SJCRH30 (cell line): ENCODE measurements around the gene CDCP1. TPM values are rescaled to one million over a fixed set of nuclear protein-coding genes. Genes with fewer than 3 reads are reported as not detected.

Source experiments
- DNase-seq, 2 experiments: peaks; one replicate each; pipeline ENCODE4 v3.0.0-alpha.2; 2015 to 2020
- H3K27ac ChIP-seq: fragments of 250-450 bp; sonication (Bioruptor Pico); 2 replicates; pipeline ENCODE4 v1.5.1; 2020; ENCODE audit warnings: mild to moderate bottlenecking, moderate library complexity
- H3K27me3 ChIP-seq: fragments of 250-450 bp; sonication (Bioruptor Pico); 2 replicates; pipeline ENCODE4 v1.5.1; 2020; ENCODE audit warnings: mild to moderate bottlenecking, moderate library complexity
- H3K36me3 ChIP-seq: fragments of 250-450 bp; sonication (Bioruptor Pico); 2 replicates; pipeline ENCODE4 v1.5.1; 2020; ENCODE audit warnings: mild to moderate bottlenecking, moderate library complexity
- H3K4me1 ChIP-seq: fragments of 250-450 bp; sonication (Bioruptor Pico); 2 replicates; pipeline ENCODE4 v1.5.1; 2020; ENCODE audit warnings: mild to moderate bottlenecking, moderate library complexity
- H3K4me3 ChIP-seq: fragments of 250-450 bp; sonication (Bioruptor Pico); 2 replicates; pipeline ENCODE4 v1.5.1; 2020; ENCODE audit warnings: mild to moderate bottlenecking, moderate library complexity
- H3K9me3 ChIP-seq: fragments of 250-450 bp; sonication (Bioruptor Pico); replicated peaks from 2 replicates; pipeline ENCODE4 v1.5.1; 2020; ENCODE audit warnings: mild to moderate bottlenecking, moderate library complexity
- total RNA-seq: library from RNA; depleted of rRNA; stranded (reverse); fragments of >200 nt; shearing (Covaris generic); gene quantifications from 2 replicates; pipeline ENCODE4 v1.2.3, GENCODE V29; 2014; rRNA removed

Gene CDCP1
- total RNA-seq, 1 experiment from 2014 or later, result not detected

DNA sequence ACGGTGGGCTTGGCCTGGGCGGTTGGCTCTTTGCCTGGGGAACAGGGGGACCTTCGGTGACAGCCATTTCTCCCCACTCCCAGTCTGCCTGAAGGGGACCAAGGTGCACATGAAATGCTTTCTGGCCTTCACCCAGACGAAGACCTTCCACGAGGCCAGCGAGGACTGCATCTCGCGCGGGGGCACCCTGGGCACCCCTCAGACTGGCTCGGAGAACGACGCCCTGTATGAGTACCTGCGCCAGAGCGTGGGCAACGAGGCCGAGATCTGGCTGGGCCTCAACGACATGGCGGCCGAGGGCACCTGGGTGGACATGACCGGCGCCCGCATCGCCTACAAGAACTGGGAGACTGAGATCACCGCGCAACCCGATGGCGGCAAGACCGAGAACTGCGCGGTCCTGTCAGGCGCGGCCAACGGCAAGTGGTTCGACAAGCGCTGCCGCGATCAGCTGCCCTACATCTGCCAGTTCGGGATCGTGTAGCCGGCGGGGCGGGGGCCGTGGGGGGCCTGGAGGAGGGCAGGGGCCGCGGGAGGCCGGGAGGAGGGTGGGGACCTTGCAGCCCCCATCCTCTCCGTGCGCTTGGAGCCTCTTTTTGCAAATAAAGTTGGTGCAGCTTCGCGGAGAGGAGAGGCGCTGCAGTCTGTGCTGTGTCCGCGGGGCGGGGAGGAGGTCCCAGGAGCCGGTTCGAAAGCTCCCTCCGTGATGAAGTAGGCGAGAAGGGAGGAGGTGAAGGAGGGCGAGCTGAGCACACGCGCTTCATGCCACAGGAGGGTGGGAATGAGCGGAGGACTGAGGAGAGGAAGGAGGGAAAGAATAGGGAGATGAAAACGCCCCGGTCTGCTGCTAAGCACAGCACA is 110.5 kb downstream of the CDCP1 start:
- DNase-seq, result no peak
- Histone ChIP-seq H3K27ac (no peak overlapping the region), H3K4me3 (no peak overlapping the region), H3K4me1 (0 out of 2 replicates have a peak, but pooled peaks cover 2% of the 10 kb centered on the region), H3K9me3 (no peaks in the 10 kb centered on the region), H3K36me3 (no peaks in the 10 kb centered on the region), H3K27me3 (no peaks in the 10 kb centered on the region; the same call in 1 of the 2 replicates)

DNA sequence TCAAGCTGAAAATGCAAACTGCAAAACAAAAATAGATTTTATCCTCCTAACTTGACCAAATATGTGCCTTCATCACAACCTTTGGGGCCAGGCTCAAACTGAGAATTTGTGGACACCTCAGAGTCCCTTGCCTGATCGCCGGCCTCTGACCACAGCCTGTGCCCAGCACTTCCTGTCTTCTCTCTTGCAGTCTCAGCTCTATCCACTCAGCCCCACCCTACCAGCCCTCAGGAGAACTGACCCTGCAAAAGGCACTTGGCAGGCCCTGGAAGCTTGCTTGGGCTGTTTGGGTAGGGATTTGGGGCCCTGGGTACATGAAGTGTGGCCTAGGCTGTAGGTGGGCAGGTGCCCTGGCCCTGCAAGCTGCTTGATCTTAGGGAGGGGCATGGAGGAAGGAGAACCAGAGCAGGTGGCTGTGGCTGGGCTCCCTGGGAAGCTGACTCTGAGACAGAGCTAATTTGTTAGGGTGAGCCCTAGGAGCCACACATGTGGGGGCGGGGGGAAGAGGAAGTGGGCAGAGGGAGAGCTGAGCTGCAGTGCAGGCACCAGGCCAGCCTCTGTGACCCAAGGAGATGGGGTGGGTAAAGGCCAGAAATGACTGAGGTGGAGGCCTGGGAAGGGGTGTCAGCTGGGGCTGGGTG is 111.4 kb downstream of the CDCP1 start:
- no peaks in the 10 kb centered on the region; the same call in 1 of the 2 replicates for H3K27me3 ChIP-seq
- H3K36me3 ChIP-seq, result no peaks in the 10 kb centered on the region
- peak; percentile 18 to 27 for DNase-seq
- H3K9me3 ChIP-seq, result no peaks in the 10 kb centered on the region
- H3K27ac ChIP-seq, result no peak overlapping the region
- H3K4me1 ChIP-seq, result no peaks in the 10 kb centered on the region
- no peak overlapping the region for H3K4me3 ChIP-seq

- Histone ChIP-seq H3K27me3 (no peaks in the 10 kb centered on the region), H3K27ac (no peak overlapping the region), H3K4me1 (no peaks in the 10 kb centered on the region), H3K36me3 (no peaks in the 10 kb centered on the region), H3K9me3 (no peaks in the 10 kb centered on the region), H3K4me3 (no peak overlapping the region)
- DNase-seq, result no peak
Measured at GRCh38 chr3:45033791-45034190, 112.4 kb downstream of the CDCP1 start.

Other genes starting within 250 kb of the CDCP1 start
- gene ZDHHC3, start 170.2 kb downstream of the CDCP1 start, total RNA-seq, result 51.4 and 55.6 TPM in 2 replicates
- gene EXOSC7, start 170.1 kb downstream of the CDCP1 start, total RNA-seq, result 41.8 and 49.2 TPM in 2 replicates
- not detected in 2 replicates for gene CLEC3B, start 120.1 kb downstream of the CDCP1 start, total RNA-seq
- 0.26 and 0.63 TPM in 2 replicates for gene TMEM158, start 79.9 kb upstream of the CDCP1 start, total RNA-seq
- gene LARS2, start 242.2 kb upstream of the CDCP1 start, total RNA-seq, result 20.0 and 21.6 TPM in 2 replicates